Neutrophil (primary cell): ENCODE data around the gene MYO5A.
"Not testable (repeated sequence)": the region's sequence is repeated elsewhere in the genome, so short reads cannot be mapped to it uniquely, and the experiment has no call there.

Experiments used
- H3K27ac ChIP-seq: fragments of 200-600 bp; sonication (generic); 2 replicates; pipeline ENCODE4 v1.5.1; 2016; ENCODE audit warnings: mild to moderate bottlenecking, moderate library complexity
- H3K27me3 ChIP-seq: fragments of 200-600 bp; sonication (generic); 2 replicates; pipeline ENCODE4 v1.6.0; 2016; ENCODE audit warnings: mild to moderate bottlenecking
- H3K36me3 ChIP-seq: fragments of 200-600 bp; sonication (generic); 2 replicates; pipeline ENCODE4 v1.5.1; 2017
- H3K4me1 ChIP-seq, 2 experiments: fragments of 200-600 bp in 1 of 2; sonication (generic) in 1 of 2; 1 replicate in 1 of 2; 2 replicates in 1 of 2; pipeline versions ENCODE4 v1.5.1 to v1.6.1; 2013 to 2016; ENCODE audit warnings: low read depth in 1 of 2, low read length in 1 of 2, mild to moderate bottlenecking in 1 of 2, moderate library complexity in 1 of 2; ENCODE audit not compliant: control insufficient read depth in 1 of 2, insufficient read depth in 1 of 2
- H3K4me3 ChIP-seq, 2 experiments: fragments of 200-600 bp in 1 of 2; sonication (generic) in 1 of 2; 1 replicate in 1 of 2; 2 replicates in 1 of 2; pipeline ENCODE4 v1.5.1; 2013 to 2016; ENCODE audit warnings: low read depth in 1 of 2, low read length in 1 of 2, mild to moderate bottlenecking in 1 of 2, moderate library complexity in 1 of 2
- H3K9me3 ChIP-seq: fragments of 200-600 bp; sonication (generic); 2 replicates; pipeline ENCODE4 v1.5.1; 2016
- CTCF ChIP-seq: fragments of 200-600 bp; sonication (generic); IDR thresholded peaks from 2 replicates; pipeline ENCODE4 v1.5.1; 2016; ENCODE audit warnings: antibody characterized with exemption

The MYO5A gene

GRCh38 chr15:52567871-52568600, 39.4 kb upstream of the MYO5A start:
- TF ChIP-seq CTCF: no peak
- Histone ChIP-seq H3K4me1 (peaks cover 31 to 37% of the 10 kb centered on the region in 2 experiments), H3K9me3 (no peaks in the 10 kb centered on the region), H3K4me3 (peak overlapping the region; percentile 89 to 92), H3K27me3 (no peaks in the 10 kb centered on the region), H3K27ac (peak overlapping the region; percentile 95), H3K36me3 (no peaks in the 10 kb centered on the region)

- Histone ChIP-seq H3K27me3 (no peaks in the 10 kb centered on the region), H3K4me3 (peak overlapping the region in 1 of 2 experiments; percentile 92), H3K4me1 (peaks cover 31 to 37% of the 10 kb centered on the region in 2 experiments), H3K27ac (peak overlapping the region; percentile 95), H3K9me3 (no peaks in the 10 kb centered on the region), H3K36me3 (no peaks in the 10 kb centered on the region)
- no peak for TF ChIP-seq CTCF
Observed at GRCh38 chr15:52566889-52567288, 38.2 kb upstream of the MYO5A start.

GRCh38 chr15:52565417-52566358, 37.0 kb upstream of the MYO5A start:
- H3K4me1 ChIP-seq: peaks cover 31 to 40% of the 10 kb centered on the region in 2 experiments
- not testable (repeated sequence) for H3K9me3 ChIP-seq, H3K27me3 ChIP-seq, H3K4me3 ChIP-seq, H3K36me3 ChIP-seq
- peak overlapping the region; percentile 95 for H3K27ac ChIP-seq

- Histone ChIP-seq H3K9me3 (no peaks in the 10 kb centered on the region), H3K27me3 (no peaks in the 10 kb centered on the region), H3K36me3 (peaks cover 6% of the 10 kb centered on the region), H3K27ac (no peak overlapping the region), H3K4me3 (no peak overlapping the region), H3K4me1 (peaks cover 27 to 38% of the 10 kb centered on the region in 2 experiments)
- no peak for TF ChIP-seq CTCF
Observed at GRCh38 chr15:52563501-52564060, 34.9 kb upstream of the MYO5A start.

- no peaks in the 10 kb centered on the region for H3K9me3 ChIP-seq
- H3K27ac ChIP-seq: no peak overlapping the region
- H3K4me1 ChIP-seq: peaks cover 14 to 20% of the 10 kb centered on the region in 2 experiments
- H3K4me3 ChIP-seq: no peak overlapping the region
- no peak for TF ChIP-seq CTCF
- no peaks in the 10 kb centered on the region for H3K27me3 ChIP-seq
- peaks cover 16% of the 10 kb centered on the region for H3K36me3 ChIP-seq
Observed at GRCh38 chr15:52559575-52559974, 30.9 kb upstream of the MYO5A start.
